ENCODE measurements around the gene ULK4. TPM values are rescaled to one million over a fixed set of nuclear protein-coding genes. Genes with fewer than 3 reads are reported as not detected.
A peak's percentile ranks its signal among the peaks of the same experiment; 100 is the strongest.

ULK4 gene
- total RNA-seq, result 10 to 100 TPM; 11.1 to 17.9 TPM
- 5.8 TPM for polyA plus RNA-seq (2013, experiment 1 of 2)
- polyA plus RNA-seq (2013, experiment 2 of 2), result 4.6 TPM
- long read RNA-seq, experiment 1, partial matches to known transcripts, result 1 of 3 reads
- long read RNA-seq, experiment 1, other reads (novel, unspliced or antisense), result 1 of 3 reads
- long read RNA-seq, experiment 2, full-length matches to known transcripts, result 2 of 11 reads
- long read RNA-seq, experiment 2, partial matches to known transcripts, result 1 of 11 reads
- long read RNA-seq, experiment 2, other reads (novel, unspliced or antisense), result 8 of 11 reads
- long read RNA-seq, experiment 3, full-length matches to known transcripts, result 2 of 19 reads
- long read RNA-seq, experiment 3, partial matches to known transcripts, result 7 of 19 reads
- long read RNA-seq, experiment 3, other reads (novel, unspliced or antisense), result 10 of 19 reads
- long read RNA-seq, experiment 4, partial matches to known transcripts, result 0 of 6 reads
- long read RNA-seq, experiment 4, other reads (novel, unspliced or antisense), result 6 of 6 reads

- TF ChIP-seq CTCF (conservative IDR thresholded peaks at IDR 0.05), result no peak
- Mint-ChIP-seq H3K9me3 (no peaks in the 10 kb centered on the region), H3K27ac (peak within 1 kb of the TSS; percentile 99), H3K4me3 (peak within 1 kb of the TSS; percentile 96), H3K4me1 (peaks cover 9% of the 10 kb centered on the region), H3K36me3 (ENCODE audit: low read depth) (no peaks in the 10 kb centered on the region), H3K27me3 (ENCODE audit: insufficient read depth) (no peaks in the 10 kb centered on the region)
- Histone ChIP-seq H3K27ac (ENCODE audit: low read depth, low read length) (peak within 1 kb of the TSS; percentile 74), H3K9ac (ENCODE audit: extremely low read depth, low read length, poor library complexity, severe bottlenecking) (peak within 1 kb of the TSS; percentile 89), H3K4me3 (ENCODE audit: low read length) (peak within 1 kb of the TSS; percentile 94), H3K27me3 (ENCODE audit: control insufficient read depth, insufficient read depth, low read length, poor library complexity, severe bottlenecking) (no peaks in the 10 kb centered on the region), H3K9me3 (ENCODE audit: control insufficient read depth, low read length) (no peaks in the 10 kb centered on the region), H3K36me3 (ENCODE audit: control insufficient read depth, insufficient read depth, low read length) (no peaks in the 10 kb centered on the region), H3K4me1 (ENCODE audit: control insufficient read depth, insufficient read depth, low read length) (no peaks in the 10 kb centered on the region)
- DNase-seq, result peak; percentile 99
- 0% methylated on average over 25 to 58 of the region's 58 CpGs for WGBS, 2 experiments (ENCODE audit: insufficient coverage in 1 of 2, insufficient read length in 1 of 2)
Measured at GRCh38 chr3:41961751-41962679, at the start of gene ULK4. Gene ULK4 (minus strand): TSS chr3:41962103. CDS start chr3:41954759, 7,344 bp downstream.

- Mint-ChIP-seq H3K9me3 (no peaks in the 10 kb centered on the region), H3K4me3 (no peak overlapping the region), H3K27ac (no peak overlapping the region), H3K36me3 (ENCODE audit: low read depth) (no peaks in the 10 kb centered on the region), H3K27me3 (ENCODE audit: insufficient read depth) (peaks cover 4% of the 10 kb centered on the region), H3K4me1 (peaks cover 12% of the 10 kb centered on the region)
- Histone ChIP-seq H3K27ac (ENCODE audit: low read depth, low read length) (peak overlapping the region; percentile 31), H3K9ac (ENCODE audit: extremely low read depth, low read length, poor library complexity, severe bottlenecking) (no peak overlapping the region), H3K4me1 (ENCODE audit: control insufficient read depth, insufficient read depth, low read length) (no peaks in the 10 kb centered on the region), H3K36me3 (ENCODE audit: control insufficient read depth, insufficient read depth, low read length) (no peaks in the 10 kb centered on the region), H3K27me3 (ENCODE audit: control insufficient read depth, insufficient read depth, low read length, poor library complexity, severe bottlenecking) (no peaks in the 10 kb centered on the region), H3K9me3 (ENCODE audit: control insufficient read depth, low read length) (no peaks in the 10 kb centered on the region), H3K4me3 (ENCODE audit: low read length) (no peak overlapping the region)
- no peak for TF ChIP-seq CTCF (conservative IDR thresholded peaks at IDR 0.05)
- DNase-seq, result no peak
- WGBS, 2 experiments (ENCODE audit: insufficient coverage in 1 of 2, insufficient read length in 1 of 2), result 84 to 86% methylated on average over 2 of the region's 2 CpGs
Measured at GRCh38 chr3:42010530-42010929, 48.6 kb upstream of the ULK4 start.

- Histone ChIP-seq H3K27me3 (ENCODE audit: control insufficient read depth, insufficient read depth, low read length, poor library complexity, severe bottlenecking) (no peaks in the 10 kb centered on the region), H3K27ac (ENCODE audit: low read depth, low read length) (no peak overlapping the region), H3K9me3 (ENCODE audit: control insufficient read depth, low read length) (no peaks in the 10 kb centered on the region), H3K4me1 (ENCODE audit: control insufficient read depth, insufficient read depth, low read length) (no peaks in the 10 kb centered on the region), H3K36me3 (ENCODE audit: control insufficient read depth, insufficient read depth, low read length) (no peaks in the 10 kb centered on the region), H3K9ac (ENCODE audit: extremely low read depth, low read length, poor library complexity, severe bottlenecking) (no peak overlapping the region), H3K4me3 (ENCODE audit: low read length) (no peak overlapping the region)
- Mint-ChIP-seq H3K27ac (no peak overlapping the region), H3K4me1 (peaks cover 3% of the 10 kb centered on the region), H3K9me3 (no peaks in the 10 kb centered on the region), H3K36me3 (ENCODE audit: low read depth) (no peaks in the 10 kb centered on the region), H3K27me3 (ENCODE audit: insufficient read depth) (peaks cover 1% of the 10 kb centered on the region), H3K4me3 (no peak overlapping the region)
- no peak for TF ChIP-seq CTCF (conservative IDR thresholded peaks at IDR 0.05)
- no peak for DNase-seq
- 89 to 96% methylated on average over 3 to 4 of the region's 4 CpGs for WGBS, 2 experiments (ENCODE audit: insufficient coverage in 1 of 2, insufficient read length in 1 of 2)
Measured at GRCh38 chr3:42009456-42009855, 47.6 kb upstream of the ULK4 start.

Data from endodermal cell (in vitro differentiated cells).